ENCODE results near the gene PRDM7.

GRCh38 chr16:90007015-90007414 is 70.1 kb downstream of the PRDM7 start:
- no peak for TF ChIP-seq CTCF (IDR thresholded peaks at IDR 0.05; ENCODE audit: control extremely low read depth in 1 of 3, insufficient read depth in 1 of 3, low read depth in 1 of 3, low read length in 3 of 3)
- no peak for TF ChIP-seq POLR2AphosphoS5 (IDR thresholded peaks at IDR 0.05; ENCODE audit: low read depth, low read length)
- no peak for TF ChIP-seq NRF1 (IDR thresholded peaks at IDR 0.05; ENCODE audit: low read depth, low read length)
- TF ChIP-seq SP1 (IDR thresholded peaks at IDR 0.05; ENCODE audit: low read depth, low read length) = no peak

All from H1 (cell line).